Measurements from ENCODE around the gene SUSD3. TPM values are rescaled to one million over a fixed set of nuclear protein-coding genes. Genes with fewer than 3 reads are reported as not detected.

The SUSD3 gene
- polyA plus RNA-seq, 4 donors = 3.7 to 10.1 (median 3.8) TPM; not detected in 1

- Histone ChIP-seq H3K27ac (ENCODE audit: low read depth in 1 of 3, low read length in 2 of 3) (peak overlapping the region in 2 of 3 donors; percentile 9 to 94), H3K4me1 (ENCODE audit: control insufficient read depth in 3 of 3, insufficient read depth in 2 of 3, low read depth in 1 of 3, low read length in 2 of 3) (peaks cover 3 to 49% (median 7%) of the 10 kb centered on the region in 3 donors), H3K27me3 (ENCODE audit: control insufficient read depth in 3 of 3, insufficient read depth in 3 of 3, low read length in 3 of 3) (no peaks in the 10 kb centered on the region), H3K36me3 (ENCODE audit: control insufficient read depth in 3 of 3, insufficient read depth in 2 of 3, low read depth in 1 of 3, low read length in 3 of 3) (peaks cover 0 to 56% (median 0%) of the 10 kb centered on the region in 3 donors), H3K9me3 (ENCODE audit: control insufficient read depth in 2 of 2, insufficient read depth in 1 of 2, low read depth in 1 of 2, low read length in 1 of 2) (no peaks in the 10 kb centered on the region), H3K4me3 (ENCODE audit: low read depth in 1 of 3, low read length in 3 of 3) (no peak overlapping the region)
- FAIRE-seq (no peak), DNase-seq (no peak)
- 62 to 84% (median 76%) methylated on average over 14 to 15 of the region's 15 CpGs for WGBS, 3 donors
Observed at GRCh38 chr9:93130861-93131481, 72.5 kb downstream of the SUSD3 start.

DNA sequence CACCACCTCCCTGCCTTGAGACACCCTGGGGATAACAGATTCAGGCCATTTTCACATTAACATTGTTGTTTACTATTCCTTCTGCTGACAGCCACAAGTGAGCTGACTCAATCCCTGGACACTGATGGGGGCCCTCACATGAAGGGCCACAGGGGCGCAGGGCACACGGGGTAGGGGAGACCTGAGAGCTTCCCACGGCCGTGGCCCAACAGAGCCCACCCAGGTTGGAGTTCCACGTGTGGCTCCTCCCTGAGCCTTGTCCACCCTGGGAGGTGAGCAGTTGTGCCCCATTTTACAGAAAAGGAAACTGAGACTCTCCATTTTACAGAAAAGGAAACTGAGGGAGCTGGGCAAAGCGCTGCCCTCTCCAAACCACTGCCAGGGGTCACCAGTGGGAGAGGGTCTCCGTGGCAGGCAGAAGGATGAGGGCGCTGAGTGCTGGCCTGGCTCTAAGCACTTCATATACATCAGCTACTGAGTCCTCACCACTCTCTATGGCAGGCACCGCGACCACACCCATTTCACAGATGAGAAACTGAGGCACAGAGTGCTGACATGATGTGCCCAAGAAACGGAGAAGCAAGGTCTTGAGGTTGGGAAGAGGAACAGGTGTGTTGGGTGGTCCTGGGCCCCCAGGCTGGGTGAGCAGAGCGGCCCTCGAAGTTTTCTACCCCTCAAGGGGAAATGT, 73.2 kb downstream of the SUSD3 start:
- FAIRE-seq = no peak
- DNase-seq = no peak
- 89 to 93% (median 90%) methylated on average over 13 of the region's 13 CpGs for WGBS, 3 donors
- peak overlapping the region in 2 of 3 donors; percentile 94 to 99 for H3K27ac ChIP-seq (ENCODE audit: low read depth in 1 of 3, low read length in 2 of 3)
- H3K4me3 ChIP-seq (ENCODE audit: low read depth in 1 of 3, low read length in 3 of 3) = peak overlapping the region in 1 of 3 donors; percentile 92
- no peaks in the 10 kb centered on the region for H3K9me3 ChIP-seq (ENCODE audit: control insufficient read depth in 2 of 2, insufficient read depth in 1 of 2, low read depth in 1 of 2, low read length in 1 of 2)
- peaks cover 3 to 43% (median 7%) of the 10 kb centered on the region in 3 donors for H3K4me1 ChIP-seq (ENCODE audit: control insufficient read depth in 3 of 3, insufficient read depth in 2 of 3, low read depth in 1 of 3, low read length in 2 of 3)
- H3K27me3 ChIP-seq (ENCODE audit: control insufficient read depth in 3 of 3, insufficient read depth in 3 of 3, low read length in 3 of 3) = no peaks in the 10 kb centered on the region
- peaks cover 0 to 51% (median 0%) of the 10 kb centered on the region in 3 donors for H3K36me3 ChIP-seq (ENCODE audit: control insufficient read depth in 3 of 3, insufficient read depth in 2 of 3, low read depth in 1 of 3, low read length in 3 of 3)

- Histone ChIP-seq H3K4me1 (ENCODE audit: control insufficient read depth in 3 of 3, insufficient read depth in 2 of 3, low read depth in 1 of 3, low read length in 2 of 3) (peaks cover 3 to 37% (median 7%) of the 10 kb centered on the region in 3 donors), H3K4me3 (ENCODE audit: low read depth in 1 of 3, low read length in 3 of 3) (peak overlapping the region in 2 of 3 donors; percentile 89 to 92), H3K36me3 (ENCODE audit: control insufficient read depth in 3 of 3, insufficient read depth in 2 of 3, low read depth in 1 of 3, low read length in 3 of 3) (peaks cover 0 to 49% (median 0%) of the 10 kb centered on the region in 3 donors), H3K27me3 (ENCODE audit: control insufficient read depth in 3 of 3, insufficient read depth in 3 of 3, low read length in 3 of 3) (no peaks in the 10 kb centered on the region), H3K9me3 (ENCODE audit: control insufficient read depth in 2 of 2, insufficient read depth in 1 of 2, low read depth in 1 of 2, low read length in 1 of 2) (no peaks in the 10 kb centered on the region), H3K27ac (ENCODE audit: low read depth in 1 of 3, low read length in 2 of 3) (peak overlapping the region in 2 of 3 donors; percentile 94 to 99)
- 17 to 36% (median 34%) methylated on average over 7 to 12 of the region's 12 CpGs for WGBS, 3 donors
- FAIRE-seq = no peak
- DNase-seq = peak; percentile 25 to 57
Observed at GRCh38 chr9:93132287-93132927, 73.9 kb downstream of the SUSD3 start.

DNA sequence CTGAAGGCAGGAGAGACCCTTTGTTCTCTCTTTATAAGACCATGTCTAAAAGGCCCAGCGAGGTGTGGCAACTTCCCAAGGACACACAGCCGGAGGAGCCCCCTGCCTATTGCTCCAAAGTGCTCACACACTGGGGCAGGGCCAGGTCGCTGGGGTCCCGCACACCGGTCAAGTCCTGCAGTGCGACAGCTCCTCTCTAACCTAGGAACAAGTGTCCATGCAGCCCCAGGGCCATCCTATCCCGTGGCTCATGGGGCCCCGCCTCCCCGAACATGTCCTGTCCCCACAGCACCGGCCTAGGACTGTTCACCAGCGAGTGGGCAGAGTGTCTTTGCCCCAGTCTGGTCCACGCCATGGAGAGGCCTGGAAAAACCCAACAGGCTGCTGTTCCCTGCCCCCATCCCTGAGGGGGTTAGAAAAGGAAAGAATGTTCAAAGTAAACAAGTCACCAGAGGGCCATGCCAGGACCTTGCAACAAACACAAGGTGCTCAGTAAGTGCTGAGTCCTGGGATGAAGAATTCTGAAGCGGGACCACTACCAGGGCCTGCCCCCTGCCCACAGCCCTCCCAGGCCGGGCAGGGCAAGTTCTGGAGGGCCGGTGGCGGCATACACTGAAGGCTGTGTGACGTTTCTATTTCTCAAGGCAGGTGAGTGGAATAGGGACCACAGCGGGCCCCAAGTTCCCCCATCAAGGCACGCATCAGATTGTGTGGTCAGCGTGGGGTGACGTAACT, 74.6 kb downstream of the SUSD3 start:
- peaks cover 0 to 43% (median 0%) of the 10 kb centered on the region in 3 donors for H3K36me3 ChIP-seq (ENCODE audit: control insufficient read depth in 3 of 3, insufficient read depth in 2 of 3, low read depth in 1 of 3, low read length in 3 of 3)
- FAIRE-seq = no peak
- peaks cover 0 to under 1% (median 0%) of the 10 kb centered on the region in 3 donors for H3K27me3 ChIP-seq (ENCODE audit: control insufficient read depth in 3 of 3, insufficient read depth in 3 of 3, low read length in 3 of 3)
- WGBS, 3 donors = 11 to 24% (median 16%) methylated on average over 21 of the region's 21 CpGs
- H3K4me3 ChIP-seq (ENCODE audit: low read depth in 1 of 3, low read length in 3 of 3) = peak overlapping the region in 2 of 3 donors; percentile 89 to 92
- DNase-seq = no peak
- H3K27ac ChIP-seq (ENCODE audit: low read depth in 1 of 3, low read length in 2 of 3) = peak overlapping the region; percentile 94 to 99 (median 94)
- no peaks in the 10 kb centered on the region for H3K9me3 ChIP-seq (ENCODE audit: control insufficient read depth in 2 of 2, insufficient read depth in 1 of 2, low read depth in 1 of 2, low read length in 1 of 2)
- peaks cover 3 to 35% (median 7%) of the 10 kb centered on the region in 3 donors for H3K4me1 ChIP-seq (ENCODE audit: control insufficient read depth in 3 of 3, insufficient read depth in 2 of 3, low read depth in 1 of 3, low read length in 2 of 3)

GRCh38 chr9:93133681-93134014, 75.1 kb downstream of the SUSD3 start:
- Histone ChIP-seq H3K4me1 (ENCODE audit: control insufficient read depth in 3 of 3, insufficient read depth in 2 of 3, low read depth in 1 of 3, low read length in 2 of 3) (peaks cover 3 to 35% (median 7%) of the 10 kb centered on the region in 3 donors), H3K36me3 (ENCODE audit: control insufficient read depth in 3 of 3, insufficient read depth in 2 of 3, low read depth in 1 of 3, low read length in 3 of 3) (peaks cover 0 to 38% (median 0%) of the 10 kb centered on the region in 3 donors), H3K27ac (ENCODE audit: low read depth in 1 of 3, low read length in 2 of 3) (peak overlapping the region; percentile 94 to 99 (median 94)), H3K27me3 (ENCODE audit: control insufficient read depth in 3 of 3, insufficient read depth in 3 of 3, low read length in 3 of 3) (peaks cover 0 to 3% (median 0%) of the 10 kb centered on the region in 3 donors), H3K4me3 (ENCODE audit: low read depth in 1 of 3, low read length in 3 of 3) (peak overlapping the region; percentile 59 to 92 (median 89)), H3K9me3 (ENCODE audit: control insufficient read depth in 2 of 2, insufficient read depth in 1 of 2, low read depth in 1 of 2, low read length in 1 of 2) (no peaks in the 10 kb centered on the region)
- FAIRE-seq = no peak
- WGBS, 3 donors = 0 to 1% (median 1%) methylated on average over 16 to 34 of the region's 34 CpGs
- peak; percentile 84 to 95 for DNase-seq

GRCh38 chr9:93134015-93134739, 75.7 kb downstream of the SUSD3 start, which contains the start of gene NINJ1:
NINJ1 (minus strand) TSS chr9:93134251; CDS start chr9:93134217, 34 bp downstream.
- FAIRE-seq = no peak
- DNase-seq = peak; percentile 78 to 93
- Histone ChIP-seq H3K27me3 (ENCODE audit: control insufficient read depth in 3 of 3, insufficient read depth in 3 of 3, low read length in 3 of 3) (peaks cover 0 to 3% (median 0%) of the 10 kb centered on the region in 3 donors), H3K4me3 (ENCODE audit: low read depth in 1 of 3, low read length in 3 of 3) (peak within 1 kb of the TSS; percentile 59 to 92 (median 89)), H3K9me3 (ENCODE audit: control insufficient read depth in 2 of 2, insufficient read depth in 1 of 2, low read depth in 1 of 2, low read length in 1 of 2) (no peaks in the 10 kb centered on the region), H3K27ac (ENCODE audit: low read depth in 1 of 3, low read length in 2 of 3) (peak within 1 kb of the TSS; percentile 94 to 99 (median 94)), H3K36me3 (ENCODE audit: control insufficient read depth in 3 of 3, insufficient read depth in 2 of 3, low read depth in 1 of 3, low read length in 3 of 3) (peaks cover 0 to 35% (median 0%) of the 10 kb centered on the region in 3 donors), H3K4me1 (ENCODE audit: control insufficient read depth in 3 of 3, insufficient read depth in 2 of 3, low read depth in 1 of 3, low read length in 2 of 3) (peaks cover 3 to 35% (median 7%) of the 10 kb centered on the region in 3 donors)
- WGBS, 3 donors = 0 to 1% (median 0%) methylated on average over 47 to 78 of the region's 78 CpGs
